Measurements from ENCODE around the gene GNA12.
A peak's percentile ranks its signal among the peaks of the same experiment; 100 is the strongest.
"Not testable (repeated sequence)": the region's sequence is repeated elsewhere in the genome, so short reads cannot be mapped to it uniquely, and the experiment has no call there.

Gene GNA12

DNA sequence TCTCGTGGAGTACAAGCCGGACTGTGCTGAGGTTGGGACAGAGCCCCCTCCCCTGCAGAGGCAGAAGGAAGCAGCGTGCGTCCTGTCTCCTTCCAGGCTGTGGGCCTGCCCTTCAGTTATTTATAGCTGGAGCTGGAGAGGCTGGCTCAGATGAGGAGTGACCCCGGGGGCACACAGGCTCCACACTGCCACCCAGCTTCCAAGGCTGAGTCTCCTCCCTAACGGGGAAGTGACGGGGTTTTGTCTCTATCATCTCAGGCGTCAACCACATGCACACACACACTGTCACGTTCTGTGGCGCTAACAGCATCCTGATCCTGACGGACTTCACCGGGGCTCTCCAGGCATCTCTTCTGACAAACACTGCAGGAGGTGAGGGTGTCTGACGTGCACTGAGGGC, 130.7 kb downstream of the GNA12 start:
- no peak for DNase-seq (ENCODE audit: low spot score)

- no peak for DNase-seq (ENCODE audit: low spot score)
Observed at GRCh38 chr7:2711895-2712675, 132.0 kb downstream of the GNA12 start.

DNA sequence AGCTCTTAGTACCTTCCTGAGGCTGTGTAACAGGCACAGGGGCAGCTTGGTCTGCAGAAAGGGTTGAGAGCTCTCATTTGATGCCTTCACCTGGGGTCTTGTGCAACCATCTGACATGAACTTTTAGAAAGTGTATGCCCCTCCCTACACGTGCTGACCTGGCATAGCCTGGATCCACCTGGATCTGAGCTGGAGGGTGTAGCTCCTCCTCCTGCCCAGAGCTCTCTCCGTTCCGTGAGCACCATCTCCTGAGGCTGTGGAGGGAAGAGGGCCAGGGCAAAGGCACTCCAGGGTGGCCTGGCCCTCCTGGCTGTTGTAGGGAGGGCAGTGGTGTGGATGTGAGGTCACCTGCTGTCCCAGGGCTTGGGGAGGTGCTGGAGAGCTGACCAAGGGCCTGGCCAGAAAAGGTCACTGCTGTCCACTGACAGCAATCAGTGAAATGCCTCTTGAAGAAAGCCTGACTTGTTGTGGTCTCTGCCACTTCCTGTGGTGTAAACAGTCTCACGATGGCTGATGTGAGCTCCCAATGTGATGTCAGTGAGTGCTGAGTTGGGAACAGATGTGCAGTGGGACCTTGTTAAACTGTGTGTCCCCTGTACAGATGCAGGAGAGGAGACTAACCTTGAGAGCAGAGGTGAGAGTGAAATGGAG, 133.1 kb downstream of the GNA12 start:
- DNase-seq (ENCODE audit: low spot score), result no peak

DNA sequence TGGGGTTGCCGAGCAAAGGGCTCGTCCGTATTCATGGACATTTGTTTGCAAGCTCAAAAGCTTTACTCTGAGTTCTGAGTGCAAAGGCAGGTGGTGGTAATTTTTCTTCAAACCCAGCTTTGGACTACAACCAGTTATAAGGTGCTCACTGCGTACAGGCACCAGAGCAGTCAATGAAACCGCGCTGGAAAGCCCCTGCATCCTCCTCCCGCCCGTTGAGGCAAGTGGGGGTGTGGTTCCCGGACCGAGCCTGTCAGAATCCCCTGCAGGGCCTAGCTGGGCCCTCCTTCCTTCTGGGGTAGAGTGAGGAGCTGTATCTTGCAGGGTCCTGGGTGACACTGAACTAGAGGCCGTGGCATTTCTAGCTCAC, 133.8 kb downstream of the GNA12 start:
- DNase-seq (ENCODE audit: low spot score), result no peak

GRCh38 chr7:2709553-2710285, 134.4 kb downstream of the GNA12 start:
- DNase-seq (ENCODE audit: low spot score), result peak; percentile 88

DNA sequence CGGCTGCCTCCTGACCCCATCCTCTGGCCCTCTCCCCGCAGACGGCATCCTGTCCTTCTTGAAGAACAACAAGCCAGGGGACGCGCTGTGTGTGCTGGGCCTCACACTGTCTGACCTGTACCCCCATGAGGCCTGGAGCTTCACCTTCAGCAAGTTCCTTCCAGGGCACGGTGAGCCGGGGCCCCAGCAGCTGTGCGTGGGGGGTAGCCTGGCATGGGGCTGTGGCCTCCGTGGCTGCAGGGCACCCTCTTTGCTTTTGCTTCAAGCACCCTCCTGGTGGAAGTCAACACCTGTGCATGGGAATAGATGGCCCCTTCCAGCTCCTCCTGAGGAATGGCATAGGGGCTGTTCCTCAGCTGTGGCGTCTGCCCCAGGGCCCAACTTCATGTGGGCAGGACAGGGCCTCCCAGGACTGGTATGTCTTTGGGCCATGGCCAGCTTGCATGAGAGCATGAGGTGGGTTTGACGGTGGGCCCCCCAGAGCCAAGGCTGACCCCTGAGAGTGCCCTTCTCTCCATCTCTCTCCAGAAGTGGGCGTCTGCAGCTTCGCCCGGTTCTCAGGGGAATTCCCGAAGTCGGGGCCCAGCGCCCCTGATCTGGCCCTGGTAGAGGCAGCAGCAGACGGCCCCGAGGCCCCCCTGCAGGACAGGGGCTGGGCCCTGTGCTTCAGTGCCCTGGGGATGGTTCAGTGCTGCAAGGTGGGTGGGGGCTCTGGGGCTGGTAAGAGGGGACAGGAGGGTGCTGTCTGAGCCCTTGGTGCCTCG, 135.4 kb downstream of the GNA12 start:
- DNase-seq (ENCODE audit: low spot score), result no peak

GRCh38 chr7:2708041-2708440, 136.1 kb downstream of the GNA12 start:
- DNase-seq (ENCODE audit: low spot score), result no peak

DNA sequence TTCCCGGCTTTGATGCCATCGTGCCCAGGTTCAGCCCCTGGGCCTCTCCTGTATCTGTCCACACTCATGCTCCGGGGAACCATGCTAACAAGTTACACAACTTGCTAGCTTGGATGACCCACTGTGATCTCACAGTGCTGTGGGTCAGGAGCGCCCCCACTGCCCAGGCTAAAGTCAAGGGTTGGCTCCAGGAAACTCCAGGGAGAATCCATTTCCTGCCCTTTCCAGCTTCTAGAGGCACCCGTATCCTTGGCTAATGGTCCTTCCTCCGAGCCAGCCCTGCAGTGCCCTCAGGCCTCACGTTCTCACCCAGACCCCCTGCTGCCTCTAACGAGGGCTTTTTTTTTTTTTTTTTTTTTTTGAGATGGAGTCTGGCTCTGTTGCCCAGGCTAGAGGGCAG, 136.6 kb downstream of the GNA12 start:
- no peak for DNase-seq (ENCODE audit: low spot score)

DNA sequence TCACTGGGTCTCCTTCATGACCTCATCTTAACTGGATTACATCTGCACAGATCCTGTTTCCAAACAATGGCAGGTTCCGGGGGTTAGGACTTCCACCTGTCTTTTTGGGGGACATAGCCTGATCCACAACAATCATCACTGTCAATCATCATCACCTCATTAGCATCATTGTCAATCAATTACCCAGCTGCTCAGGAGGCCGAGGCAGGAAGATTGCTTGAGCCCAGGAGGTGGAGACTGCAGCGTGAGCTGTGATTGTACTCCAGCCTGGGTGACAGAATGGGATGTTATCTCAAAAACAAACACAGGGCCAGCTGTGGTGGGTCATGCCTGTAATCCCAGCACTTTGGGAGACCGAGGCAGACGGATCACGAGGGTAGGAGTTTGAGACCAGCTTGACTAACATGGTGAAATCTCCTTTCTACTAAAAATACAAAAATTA, 137.4 kb downstream of the GNA12 start:
- no peak for DNase-seq (ENCODE audit: low spot score)

DNA sequence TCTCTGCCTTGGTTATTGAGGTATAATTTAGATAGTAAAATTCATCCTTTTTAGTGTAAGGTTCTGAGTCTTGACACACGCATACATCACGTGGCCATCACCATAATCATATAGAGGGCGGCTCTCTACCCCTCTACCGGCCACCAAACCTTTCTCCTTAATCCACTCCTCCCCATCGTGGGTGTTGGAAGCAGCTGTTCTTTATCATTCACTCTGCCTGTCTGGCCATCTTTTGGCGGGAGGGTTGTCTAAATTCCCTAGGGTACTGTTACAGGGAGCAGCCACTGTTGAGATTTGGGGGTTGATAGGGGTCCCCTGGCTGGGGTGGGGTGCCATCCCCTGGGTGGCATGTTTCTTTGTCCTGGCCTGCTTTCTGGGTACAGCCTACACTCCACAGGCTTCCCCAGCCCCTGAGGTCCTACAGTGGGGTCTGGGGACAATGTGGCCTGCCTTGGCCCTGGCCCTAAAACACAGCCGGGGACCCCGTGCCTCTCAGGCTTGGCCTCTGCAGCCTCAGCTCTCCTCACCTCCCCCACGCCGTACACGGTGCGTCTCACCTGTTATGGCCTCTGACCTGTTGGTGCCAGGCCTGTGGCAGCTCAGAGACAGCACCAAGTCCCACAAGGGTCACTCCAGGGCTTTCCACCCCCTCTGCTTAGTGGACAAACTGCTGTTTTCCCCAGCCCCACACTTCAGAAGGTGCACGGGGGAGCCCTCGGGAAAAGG, 138.6 kb downstream of the GNA12 start:
- DNase-seq (ENCODE audit: low spot score), result no peak

DNA sequence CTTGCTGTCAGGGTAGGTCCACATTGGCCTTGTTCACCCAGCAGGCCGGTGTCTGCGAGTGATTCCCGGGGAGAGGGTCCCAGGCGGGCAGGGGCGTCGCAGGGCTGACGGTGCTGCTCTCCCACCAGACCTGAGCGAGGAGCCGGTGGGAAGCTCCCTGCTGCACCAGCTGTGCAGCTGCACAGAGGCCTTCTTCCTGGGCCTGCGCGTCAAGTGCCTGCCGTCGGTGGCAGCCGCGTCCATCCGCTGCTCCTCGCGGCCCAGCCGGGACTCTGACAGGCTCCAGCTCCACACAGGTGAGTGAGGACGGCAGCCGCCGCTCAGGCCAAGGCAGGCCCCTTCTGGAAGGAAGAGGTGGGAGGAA, 141.5 kb downstream of the GNA12 start:
- DNase-seq (ENCODE audit: low spot score), result no peak

- peak; percentile 56 for DNase-seq (ENCODE audit: low spot score)
Observed at GRCh38 chr7:2701832-2702593, 142.1 kb downstream of the GNA12 start.

DNA sequence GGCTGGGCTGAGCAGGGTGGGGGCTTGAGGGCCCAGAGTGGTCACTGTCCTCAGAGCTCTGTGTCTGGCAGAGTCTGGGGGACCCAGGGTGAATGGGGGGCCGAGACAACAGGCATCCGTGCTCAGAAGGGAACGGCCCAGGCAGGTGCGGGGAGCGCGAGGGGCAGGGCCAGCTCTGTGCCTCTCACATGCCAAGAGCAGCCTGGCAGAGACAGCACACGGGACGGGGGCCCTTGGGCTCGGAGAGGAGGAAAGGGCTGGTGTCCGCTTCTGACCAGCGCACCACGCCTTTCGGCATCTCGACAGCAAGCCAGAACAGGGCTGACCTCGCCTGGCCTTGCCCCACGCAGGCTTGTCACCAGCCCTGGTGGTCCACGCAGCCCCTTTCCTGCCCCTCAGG, 142.7 kb downstream of the GNA12 start:
- no peak for DNase-seq (ENCODE audit: low spot score)

DNA sequence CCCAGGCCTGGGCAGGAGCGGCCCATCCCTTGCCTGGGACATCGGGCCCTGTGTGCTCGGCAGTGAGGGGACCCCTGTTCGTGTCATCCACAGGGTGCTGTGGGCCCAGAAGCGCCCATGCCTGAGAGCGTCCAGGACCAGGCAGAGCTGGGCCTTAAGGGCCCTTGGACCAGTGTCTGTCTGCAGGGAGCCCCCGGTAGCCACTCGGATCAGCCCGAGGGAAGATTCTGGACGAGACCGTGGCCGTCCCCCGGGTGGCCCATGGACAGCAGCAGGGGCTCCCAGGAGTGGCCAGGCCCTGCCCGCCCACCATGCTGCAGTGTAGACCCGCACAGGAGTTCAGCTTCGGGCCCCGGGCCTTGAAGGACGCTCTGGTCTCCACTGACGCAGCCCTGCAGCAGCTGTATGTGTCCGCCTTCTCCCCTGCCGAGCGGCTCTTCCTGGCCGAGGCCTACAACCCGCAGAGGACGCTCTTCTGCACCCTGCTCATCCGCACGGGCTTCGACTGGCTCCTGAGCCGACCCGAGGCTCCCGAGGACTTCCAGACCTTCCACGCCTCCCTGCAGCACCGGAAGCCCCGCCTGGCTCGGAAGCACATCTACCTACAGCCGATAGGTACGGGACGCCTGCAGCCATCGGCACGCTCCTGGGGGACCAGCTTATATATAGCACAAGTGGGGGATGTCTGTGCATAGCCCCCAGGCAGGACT, 143.8 kb downstream of the GNA12 start:
- DNase-seq (ENCODE audit: low spot score), result no peak

- DNase-seq (ENCODE audit: low spot score), result no peak
Observed at GRCh38 chr7:2699289-2699620, 144.9 kb downstream of the GNA12 start.

DNA sequence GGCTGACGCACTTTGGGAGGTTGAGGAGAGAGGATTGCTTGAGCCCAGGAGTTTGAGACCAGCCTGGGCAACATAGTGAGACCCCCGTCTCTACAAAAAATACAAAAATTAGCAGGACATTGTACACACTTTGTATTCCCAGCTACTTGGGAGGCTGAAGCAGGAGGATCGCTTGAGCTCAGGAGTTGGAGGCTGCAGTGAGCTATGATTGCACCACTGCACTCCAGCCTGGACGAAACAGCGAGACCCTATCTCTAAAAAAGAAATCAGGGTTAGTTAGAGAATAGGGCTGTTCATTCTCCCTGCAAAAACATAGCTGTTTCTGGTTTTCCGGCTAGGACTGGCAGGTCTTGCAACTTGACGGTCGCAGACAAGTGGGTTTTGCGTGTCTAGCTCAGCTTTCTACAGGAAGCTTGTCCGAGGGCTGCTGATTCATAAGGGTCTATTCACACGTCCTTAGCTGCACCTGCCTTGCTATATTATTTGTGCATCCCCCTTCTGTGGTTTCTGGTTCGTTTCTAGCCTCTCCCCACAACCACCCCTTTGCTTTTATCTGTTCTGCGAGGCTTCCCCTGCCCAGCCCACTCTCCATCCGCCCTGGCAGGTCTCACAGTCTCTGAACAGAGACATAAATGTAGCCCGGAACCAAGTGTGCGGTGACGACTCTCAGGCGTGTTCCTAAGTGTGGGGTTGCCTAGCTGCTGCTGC, 145.4 kb downstream of the GNA12 start:
- DNase-seq (ENCODE audit: low spot score), result no peak

- not testable (repeated sequence) for DNase-seq (ENCODE audit: low spot score)
Observed at GRCh38 chr7:2694122-2694436, 150.0 kb downstream of the GNA12 start.

DNA sequence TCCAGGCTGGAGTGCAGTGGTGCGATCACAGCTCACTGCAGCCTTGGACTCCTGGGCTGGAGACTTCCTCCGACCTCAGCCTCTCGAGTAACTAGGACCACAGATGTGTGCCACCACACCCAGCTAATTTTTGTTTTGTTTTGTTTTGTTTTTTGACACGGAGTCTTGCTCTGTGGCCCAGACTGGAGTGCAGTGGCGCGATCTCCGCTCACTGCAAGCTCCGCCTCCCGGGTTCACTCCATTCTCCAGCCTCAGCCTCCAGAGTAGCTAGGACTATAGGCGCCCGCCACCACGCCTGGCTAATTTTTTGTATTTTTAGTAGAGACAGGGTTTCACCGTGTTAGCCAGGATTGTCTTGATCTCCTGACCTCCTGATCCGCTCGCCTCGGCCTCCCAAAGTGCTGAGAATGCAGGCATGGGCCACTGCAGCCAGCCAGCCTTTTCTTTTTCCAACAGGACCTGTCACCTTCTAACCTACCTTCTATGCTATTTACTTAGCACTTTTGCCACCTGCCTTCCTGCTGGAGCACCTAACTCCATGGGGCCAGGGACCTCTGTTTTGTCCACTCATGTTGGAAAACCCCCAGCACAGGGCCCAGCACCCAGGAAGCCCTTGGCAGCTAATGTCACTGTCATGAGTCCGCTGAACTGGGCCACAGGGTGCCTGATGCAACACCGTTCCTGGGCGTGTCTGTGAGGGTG, 150.5 kb downstream of the GNA12 start:
- not testable (repeated sequence) for DNase-seq (ENCODE audit: low spot score)

- DNase-seq (ENCODE audit: low spot score), result no peak
Observed at GRCh38 chr7:2692543-2692942, 151.6 kb downstream of the GNA12 start.
